ENCODE measurements around the gene HPSE2.

The HPSE2 gene

DNA sequence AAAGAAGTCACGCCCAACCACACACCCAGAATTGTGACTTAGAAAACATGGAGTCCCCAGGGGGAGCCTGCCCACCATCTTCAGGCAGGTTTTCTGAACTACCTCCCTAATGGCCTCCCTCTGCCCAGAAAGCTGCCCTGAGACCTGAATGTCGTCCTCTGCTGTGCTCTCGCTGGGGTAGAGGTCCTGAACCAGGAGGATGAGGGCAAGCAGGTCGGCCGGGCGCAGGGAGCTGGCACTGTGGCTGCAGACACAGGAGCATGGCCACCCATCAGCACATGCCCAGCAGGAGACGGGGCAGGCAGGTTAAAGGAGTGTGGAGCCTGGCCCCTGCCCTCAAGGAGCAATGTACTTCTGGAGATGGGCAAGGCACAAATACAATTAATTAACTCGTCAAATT lies 805.2 kb downstream of the HPSE2 start:
- no peak for DNase-seq (ENCODE audit: low read depth)

DNA sequence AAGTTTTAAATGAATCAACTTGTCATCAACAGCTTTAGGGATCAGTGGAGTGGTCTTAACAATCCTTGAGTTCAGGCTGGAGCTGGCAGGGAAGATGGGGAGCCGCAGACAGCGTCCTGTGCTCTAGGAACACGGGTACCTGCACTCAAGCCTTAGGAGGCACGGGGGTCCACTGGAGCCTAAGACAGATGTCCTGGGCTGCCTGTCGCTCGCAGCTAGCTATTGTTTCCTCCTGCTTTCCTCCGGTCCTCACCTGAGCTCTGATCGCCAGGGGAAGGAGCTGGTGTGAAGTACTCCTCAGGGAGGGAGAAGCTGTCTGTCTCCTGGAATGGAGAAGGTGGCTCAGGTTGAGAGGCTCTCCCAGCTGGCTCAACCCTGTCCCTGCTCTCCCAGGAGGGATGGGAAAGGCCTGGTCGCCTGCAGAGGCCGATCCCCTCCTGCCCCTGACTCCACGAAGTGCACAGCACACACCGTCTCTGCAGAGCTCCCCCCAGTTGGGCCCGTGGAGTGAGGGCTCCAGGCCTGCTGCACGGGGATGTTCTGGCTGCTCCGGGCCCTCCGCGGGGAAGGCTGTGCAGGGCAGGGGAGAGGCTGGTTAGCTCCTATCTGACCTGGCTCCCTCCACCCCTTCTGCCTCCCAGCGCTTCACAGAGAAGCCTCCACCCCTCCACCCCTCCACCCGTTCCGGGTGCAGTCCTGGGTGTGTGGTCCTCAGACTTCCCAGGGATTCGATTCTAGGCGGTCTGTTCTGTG lies 806.2 kb downstream of the HPSE2 start:
- no peak for DNase-seq (ENCODE audit: low read depth)

DNA sequence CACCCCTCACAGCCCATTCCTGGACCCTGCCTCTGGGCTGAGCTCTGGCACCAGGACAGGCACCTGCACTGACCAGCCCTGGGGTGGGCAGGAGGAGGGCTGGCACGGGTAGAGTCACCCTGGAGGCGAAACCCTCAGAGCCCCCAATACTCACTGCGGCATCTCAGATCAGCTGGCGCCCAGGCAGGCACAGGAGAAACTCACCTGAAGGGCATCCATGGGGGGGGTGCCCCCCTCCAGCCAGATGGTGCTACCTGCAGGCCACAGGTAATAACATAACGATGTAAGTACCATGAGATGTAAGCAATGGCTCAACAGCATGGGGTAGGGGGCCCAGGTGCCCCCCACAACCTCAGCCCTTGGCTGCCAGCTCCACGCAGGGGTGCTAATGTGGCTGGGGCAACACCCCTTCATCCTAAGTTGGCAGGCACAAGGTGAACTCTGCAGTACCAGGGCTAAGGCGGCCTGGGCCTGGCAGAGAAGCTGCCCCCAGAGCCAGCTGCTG lies 808.6 kb downstream of the HPSE2 start:
- DNase-seq (ENCODE audit: low read depth) = no peak

DNA sequence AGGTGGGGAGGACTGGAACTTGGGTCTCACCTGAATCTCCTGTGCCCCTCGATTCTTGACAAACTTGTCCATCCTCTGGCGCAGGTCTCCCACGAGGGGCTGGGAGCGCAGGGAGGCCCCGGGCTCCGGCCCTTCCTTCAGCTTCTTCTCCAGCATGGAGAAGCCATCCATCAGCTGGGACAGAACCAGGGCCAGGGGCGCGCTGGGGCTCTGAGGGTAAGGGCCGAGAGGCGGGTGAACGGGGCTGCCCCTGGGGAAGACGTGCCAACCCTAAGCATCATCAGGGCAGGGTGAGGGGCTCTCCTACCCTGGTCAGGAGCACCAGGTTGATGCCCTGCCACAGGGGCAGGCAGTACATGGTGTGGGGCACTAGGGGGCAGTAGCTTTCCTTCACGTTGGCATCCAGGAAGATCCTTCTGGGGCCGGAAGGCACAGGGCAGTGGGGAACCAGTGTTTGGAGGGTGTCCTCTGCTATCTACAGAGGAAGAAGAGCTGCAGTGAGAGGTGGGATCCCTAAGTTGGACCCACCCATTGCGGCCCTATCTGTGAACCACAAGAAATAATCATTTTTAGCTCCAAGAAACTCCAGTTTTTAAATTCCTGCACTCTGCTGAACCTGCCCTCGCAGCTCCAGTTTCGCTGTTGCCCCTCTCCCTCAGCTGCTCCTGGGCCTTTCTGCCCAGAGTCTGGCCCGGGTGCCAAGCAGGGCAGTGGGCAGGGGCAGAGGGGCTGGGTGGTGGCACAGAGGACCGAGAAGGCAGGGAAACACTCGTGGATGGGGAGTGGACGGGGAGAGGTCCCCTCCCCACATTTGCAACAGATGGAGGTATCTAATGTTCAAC lies 809.9 kb downstream of the HPSE2 start:
- DNase-seq (ENCODE audit: low read depth) = no peak

- no peak for DNase-seq (ENCODE audit: low read depth)
Measured at GRCh38 chr10:98424295-98425254, 811.1 kb downstream of the HPSE2 start.

GRCh38 chr10:98423691-98424120 lies 811.9 kb downstream of the HPSE2 start:
- no peak for DNase-seq (ENCODE audit: low read depth)

- DNase-seq (ENCODE audit: low read depth) = no peak
Measured at GRCh38 chr10:98422182-98422581, 813.5 kb downstream of the HPSE2 start.

- DNase-seq (ENCODE audit: low read depth) = no peak
Measured at GRCh38 chr10:98420786-98421185, 814.9 kb downstream of the HPSE2 start.

- no peak for DNase-seq (ENCODE audit: low read depth)
Measured at GRCh38 chr10:98419469-98420261, 816.0 kb downstream of the HPSE2 start.

DNA sequence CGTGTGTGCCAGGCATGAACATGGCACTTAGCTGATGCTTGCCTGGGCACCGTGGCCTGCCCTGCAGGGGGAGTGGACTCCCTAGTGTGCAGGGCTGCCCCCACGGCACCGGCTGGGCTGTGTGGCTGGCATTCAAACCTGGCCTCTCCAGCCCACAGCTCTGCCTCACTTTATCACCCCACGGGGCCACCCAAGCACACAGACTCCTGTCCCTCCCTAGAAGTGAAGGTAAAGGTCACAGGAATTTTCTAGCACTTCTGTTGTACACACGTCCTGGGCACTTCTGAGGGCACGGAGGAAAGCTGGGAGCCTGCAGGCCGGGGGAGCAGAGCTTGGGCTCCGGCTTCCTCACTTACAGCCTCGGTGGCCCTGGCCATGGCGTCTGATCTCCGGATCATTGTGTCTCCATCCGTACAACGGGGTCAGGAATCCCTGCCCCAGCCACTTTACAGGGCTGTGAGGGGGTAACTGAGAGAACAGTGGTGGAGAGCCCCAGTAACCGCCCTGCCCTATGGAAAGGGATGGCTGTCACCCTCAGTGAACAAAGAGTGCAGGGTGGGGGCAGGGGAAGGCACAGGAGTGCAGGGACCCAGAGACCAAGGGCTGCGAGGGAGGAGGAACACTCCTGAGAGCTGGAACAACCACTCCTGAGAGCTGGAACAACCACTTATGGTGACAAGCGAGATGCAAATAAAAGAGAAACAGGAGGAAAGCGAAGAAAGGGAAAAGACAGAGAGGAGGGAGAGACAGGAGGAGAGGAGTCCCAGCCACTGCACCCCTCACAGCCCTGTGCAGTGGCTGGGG lies 816.8 kb downstream of the HPSE2 start:
- DNase-seq (ENCODE audit: low read depth) = no peak

GRCh38 chr10:98417973-98418664 lies 817.5 kb downstream of the HPSE2 start:
- DNase-seq (ENCODE audit: low read depth) = no peak

- DNase-seq (ENCODE audit: low read depth) = no peak
Measured at GRCh38 chr10:98417481-98417959, 818.1 kb downstream of the HPSE2 start.

DNA sequence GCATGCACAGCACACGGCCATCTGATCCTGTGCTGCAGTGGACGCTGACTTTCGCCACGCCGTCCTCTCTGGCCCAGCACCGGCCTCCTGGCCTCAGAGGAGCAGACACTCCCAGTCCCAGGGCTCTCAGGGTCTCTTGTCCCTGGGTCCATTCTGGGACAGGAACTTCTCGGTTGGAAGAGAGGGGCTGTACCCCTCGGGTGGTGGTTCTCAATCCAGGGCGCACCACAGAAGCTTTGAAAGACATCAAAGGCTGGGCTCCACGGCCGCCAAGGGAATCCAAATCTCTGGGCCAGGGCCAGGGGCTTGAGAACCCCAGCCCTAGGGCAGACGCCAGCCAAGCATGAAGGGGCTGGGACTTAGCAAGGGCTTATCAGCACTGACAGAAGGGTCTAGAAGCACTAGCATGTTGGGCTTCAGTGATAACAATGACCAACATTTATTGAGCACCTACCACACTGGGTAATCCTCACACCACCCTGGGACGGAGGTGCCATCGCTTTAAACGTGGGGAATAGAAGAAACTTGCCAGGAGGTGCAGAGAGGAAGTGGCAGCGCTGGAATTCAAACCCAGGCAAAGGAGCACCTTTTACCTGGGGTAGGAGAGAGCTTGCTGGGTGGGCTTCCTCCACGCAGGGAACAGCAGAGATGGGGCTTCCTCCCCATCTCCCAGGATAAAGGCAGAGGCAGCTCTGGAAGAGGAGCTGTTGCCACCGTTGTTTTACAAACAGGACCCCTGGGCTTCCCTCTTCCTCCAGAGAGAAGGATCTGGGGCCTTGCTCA lies 818.9 kb downstream of the HPSE2 start:
- DNase-seq (ENCODE audit: low read depth) = no peak

DNA sequence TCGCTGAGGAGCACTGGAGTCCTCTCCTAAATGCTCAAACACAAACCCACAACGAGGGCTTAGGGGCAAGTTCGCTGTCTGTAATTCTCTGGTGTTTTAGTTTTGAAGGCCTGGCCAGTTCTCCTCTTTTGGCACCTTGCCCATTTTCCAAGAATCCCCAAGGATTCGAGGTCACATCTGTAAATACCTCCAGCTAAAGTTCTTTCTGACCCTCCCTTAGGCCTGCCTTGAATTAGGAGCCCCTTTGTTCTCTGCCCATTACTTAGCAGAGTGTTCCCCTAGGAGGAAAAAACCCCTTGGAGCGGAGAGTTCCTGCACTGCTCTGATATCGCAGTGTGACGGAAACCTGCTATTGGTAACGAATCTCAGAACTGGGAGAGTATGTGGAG lies 819.9 kb downstream of the HPSE2 start:
- no peak for DNase-seq (ENCODE audit: low read depth)

DNA sequence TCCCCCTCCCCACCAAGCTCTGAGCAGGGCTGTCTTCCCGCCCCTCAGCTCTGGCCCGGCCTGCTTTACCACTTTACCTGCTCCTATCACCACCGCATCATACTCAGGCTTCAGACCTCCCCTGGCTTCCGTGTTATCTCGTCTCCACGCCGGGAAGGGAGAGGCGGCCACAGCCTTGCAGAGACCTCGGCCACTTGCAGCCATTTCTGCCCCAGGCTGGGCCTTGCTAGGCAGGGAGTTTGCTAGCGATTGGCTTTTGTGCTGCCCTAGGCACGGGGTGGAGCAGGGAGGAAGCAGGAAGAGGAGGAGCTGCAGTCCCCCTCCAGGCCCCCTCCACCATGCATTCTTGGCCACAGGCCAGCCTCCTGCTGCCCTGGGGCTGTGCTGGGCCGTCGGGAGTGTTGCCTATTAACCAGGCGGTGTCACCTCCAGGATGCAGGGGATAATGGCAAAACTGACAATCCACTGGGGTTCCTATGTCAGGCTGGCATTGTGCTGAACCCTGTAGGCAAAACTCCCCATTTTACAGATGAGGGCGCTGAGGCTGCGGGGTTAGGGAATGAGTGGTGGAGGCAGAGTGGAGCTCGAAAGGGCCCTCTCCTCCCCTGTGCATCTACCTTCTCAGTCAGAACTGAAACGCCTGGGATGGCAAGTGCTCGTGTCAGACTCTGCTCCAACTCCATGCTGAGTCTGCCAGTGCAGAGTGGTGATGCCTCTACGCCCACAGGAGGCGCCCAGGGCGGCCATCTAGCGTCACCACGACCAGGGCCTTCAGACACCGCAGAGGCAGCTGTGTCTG lies 820.5 kb downstream of the HPSE2 start, which contains the start of gene PYROXD2:
Gene PYROXD2 (minus strand): TSS at position 251 of the 799 bp plus-strand sequence. CDS start 47 bp downstream, at position 204.
- no peak for DNase-seq (ENCODE audit: low read depth)

- no peak for DNase-seq (ENCODE audit: low read depth)
Measured at GRCh38 chr10:98414578-98414931, 821.1 kb downstream of the HPSE2 start.

- no peak for DNase-seq (ENCODE audit: low read depth)
Measured at GRCh38 chr10:98411768-98412167, 823.9 kb downstream of the HPSE2 start.

- no peak for DNase-seq (ENCODE audit: low read depth)
Measured at GRCh38 chr10:98411166-98411565, 824.5 kb downstream of the HPSE2 start.
